ENCODE results near the gene SLIT2. TPM values are rescaled to one million over a fixed set of nuclear protein-coding genes. Genes with fewer than 3 reads are reported as not detected.

Gene SLIT2
- total RNA-seq, 1 donor from 2014 or later, result 11.0 TPM

- no peak for FAIRE-seq
Measured at GRCh38 chr4:20298455-20298854, 46.8 kb downstream of the SLIT2 start.

GRCh38 chr4:20298986-20299385, 47.3 kb downstream of the SLIT2 start:
- FAIRE-seq (no peak), DNase-seq (ENCODE audit: low spot score in 2 of 2) (no peak)

More at GRCh38 chr4:20298455-20298854, 46.8 kb downstream of the SLIT2 start:
- no peak for DNase-seq (ENCODE audit: low spot score in 2 of 2)

GRCh38 chr4:20299515-20299914, 47.8 kb downstream of the SLIT2 start:
- DNase-seq (ENCODE audit: low spot score in 2 of 2) (no peak), FAIRE-seq (peak; percentile 42)

GRCh38 chr4:20301161-20301560, 49.5 kb downstream of the SLIT2 start:
- no peak for FAIRE-seq
- no peak for DNase-seq (ENCODE audit: low spot score in 2 of 2)
